ENCODE data around the gene SLC43A2.

- TF ChIP-seq EZH2 (IDR thresholded peaks at IDR 0.05) (no peak), CTCF (IDR thresholded peaks at IDR 0.05 in 2 of 3, conservative IDR thresholded peaks at IDR 0.05 in 1 of 3; ENCODE audit: borderline replicate concordance in 1 of 3, insufficient read depth in 1 of 3, low read depth in 2 of 3, low read length in 2 of 3) (no peak)
Measured at GRCh38 chr17:1553354-1554266, 75.0 kb downstream of the SLC43A2 start.
